Uterus (tissue), 4 donors: ENCODE results near the gene SNTG2. TPM values are rescaled to one million over a fixed set of nuclear protein-coding genes. Genes with fewer than 3 reads are reported as not detected.

Experiments
- DNase-seq, 2 donors: peaks; one replicate each; pipeline ENCODE4 v3.0.0-alpha.2; 2019 to 2020
- H3K27ac ChIP-seq, 2 donors: fragments of 200-600 bp; sonication (generic); 1 replicate in 1 of 2; 2 replicates in 1 of 2; pipeline ENCODE4 v1.5.1; 2016 to 2018
- H3K27me3 ChIP-seq, 2 donors: fragments of 200-600 bp; sonication (generic); one replicate each; pipeline ENCODE4 v1.5.1; 2018 to 2019; ENCODE audit warnings: control low read depth in 1 of 2
- H3K36me3 ChIP-seq, 2 donors: fragments of 200-600 bp; sonication (generic); one replicate each; pipeline ENCODE4 v1.5.1; 2019; ENCODE audit warnings: control low read depth in 1 of 2
- H3K4me1 ChIP-seq, 2 donors: fragments of 200-600 bp; sonication (generic); one replicate each; pipeline ENCODE4 v1.5.1; 2018 to 2019; ENCODE audit warnings: control low read depth in 1 of 2
- H3K4me3 ChIP-seq, 2 donors: fragments of 200-600 bp; sonication (generic); 1 replicate in 1 of 2; 2 replicates in 1 of 2; pipeline ENCODE4 v1.5.1; 2018 to 2019; ENCODE audit warnings: mild to moderate bottlenecking in 1 of 2
- H3K9me3 ChIP-seq, 2 donors: fragments of 200-600 bp; sonication (generic); one replicate each; pipeline ENCODE4 v1.5.1; 2019; ENCODE audit warnings: control low read depth in 1 of 2
- POLR2A ChIP-seq, 2 donors: fragments of 450-650 bp; IDR thresholded peaks; one replicate each; pipeline ENCODE4 v1.6.1; 2016; ENCODE audit warnings: antibody characterized with exemption in 2 of 2, mild to moderate bottlenecking in 1 of 2, moderate library complexity in 1 of 2
- intact Hi-C: fragments of 100-400 bp; cut with DNase I; formaldehyde crosslinking; loops from one replicate; pipeline ENCODE4 v1.15.1; 2023; ENCODE audit warnings: low total_unique reads
- total RNA-seq, 4 donors: library from RNA; depleted of rRNA in 3 of 4; stranded (reverse); fragments of >200 nt in 3 of 4; gene quantifications; one replicate each; pipeline versions ENCODE4 v1.1.0 to v1.2.4, GENCODE V29; 2014 to 2023
- TF ChIP-seq, protein P1 (sequence below), 4 experiments: fragments of 200-600 bp in 2 of 4; fragments of 450-650 bp in 2 of 4; sonication (generic) in 2 of 4; IDR thresholded peaks; one replicate each; pipeline ENCODE4 v1.5.1; 2016 to 2019; ENCODE audit warnings: antibody characterized with exemption in 4 of 4, mild to moderate bottlenecking in 2 of 4, moderate library complexity in 1 of 4
- donor health status: DM: yes; HTN: yes; CAD: no.

Gene SNTG2
- total RNA-seq, 4 donors from 2014 or later = 3.2 to 46.2 (median 31.4) TPM

DNA sequence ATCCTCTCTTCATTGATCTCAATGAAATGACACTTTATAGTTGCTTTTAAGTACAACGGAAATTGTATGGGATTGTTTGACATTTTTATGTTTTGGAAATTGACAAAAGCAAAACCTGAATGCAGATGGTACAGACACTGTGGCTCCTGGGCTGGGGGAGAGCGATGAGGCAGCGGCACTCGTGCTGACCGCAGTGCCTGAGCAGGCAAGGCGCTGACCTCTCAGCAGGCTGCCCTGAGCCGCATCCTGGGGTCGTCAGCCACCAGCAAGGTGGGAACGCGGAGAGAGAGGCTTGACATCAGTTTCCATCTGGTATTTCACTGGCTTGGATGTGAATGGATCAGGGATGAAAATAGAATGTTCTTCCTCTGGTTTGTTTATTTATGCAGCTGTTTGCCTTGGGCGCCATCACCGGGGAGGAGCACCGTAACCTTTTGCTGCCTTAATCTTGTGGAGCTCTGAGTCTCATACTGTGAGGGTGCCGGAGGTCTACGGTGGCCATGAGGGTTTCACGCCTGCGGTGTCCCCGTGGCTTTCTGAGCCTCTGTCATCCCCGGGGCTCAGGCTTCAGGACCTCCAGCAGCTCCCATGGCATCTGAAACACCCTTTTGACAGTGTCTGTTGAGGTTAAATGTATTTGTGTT, 367.8 kb downstream of the SNTG2 start:
- intact Hi-C loops = no loop called here
- Histone ChIP-seq H3K27me3 (no peaks in the 10 kb centered on the region), H3K36me3 (no peaks in the 10 kb centered on the region), H3K4me3 (no peak overlapping the region), H3K9me3 (no peaks in the 10 kb centered on the region), H3K27ac (no peak overlapping the region), H3K4me1 (no peaks in the 10 kb centered on the region)
- TF ChIP-seq POLR2A (IDR thresholded peaks at IDR 0.05) = no peak
- TF ChIP-seq, protein P1, sequence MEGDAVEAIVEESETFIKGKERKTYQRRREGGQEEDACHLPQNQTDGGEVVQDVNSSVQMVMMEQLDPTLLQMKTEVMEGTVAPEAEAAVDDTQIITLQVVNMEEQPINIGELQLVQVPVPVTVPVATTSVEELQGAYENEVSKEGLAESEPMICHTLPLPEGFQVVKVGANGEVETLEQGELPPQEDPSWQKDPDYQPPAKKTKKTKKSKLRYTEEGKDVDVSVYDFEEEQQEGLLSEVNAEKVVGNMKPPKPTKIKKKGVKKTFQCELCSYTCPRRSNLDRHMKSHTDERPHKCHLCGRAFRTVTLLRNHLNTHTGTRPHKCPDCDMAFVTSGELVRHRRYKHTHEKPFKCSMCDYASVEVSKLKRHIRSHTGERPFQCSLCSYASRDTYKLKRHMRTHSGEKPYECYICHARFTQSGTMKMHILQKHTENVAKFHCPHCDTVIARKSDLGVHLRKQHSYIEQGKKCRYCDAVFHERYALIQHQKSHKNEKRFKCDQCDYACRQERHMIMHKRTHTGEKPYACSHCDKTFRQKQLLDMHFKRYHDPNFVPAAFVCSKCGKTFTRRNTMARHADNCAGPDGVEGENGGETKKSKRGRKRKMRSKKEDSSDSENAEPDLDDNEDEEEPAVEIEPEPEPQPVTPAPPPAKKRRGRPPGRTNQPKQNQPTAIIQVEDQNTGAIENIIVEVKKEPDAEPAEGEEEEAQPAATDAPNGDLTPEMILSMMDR (IDR thresholded peaks at IDR 0.05) = no peak
- no peak for DNase-seq

DNA sequence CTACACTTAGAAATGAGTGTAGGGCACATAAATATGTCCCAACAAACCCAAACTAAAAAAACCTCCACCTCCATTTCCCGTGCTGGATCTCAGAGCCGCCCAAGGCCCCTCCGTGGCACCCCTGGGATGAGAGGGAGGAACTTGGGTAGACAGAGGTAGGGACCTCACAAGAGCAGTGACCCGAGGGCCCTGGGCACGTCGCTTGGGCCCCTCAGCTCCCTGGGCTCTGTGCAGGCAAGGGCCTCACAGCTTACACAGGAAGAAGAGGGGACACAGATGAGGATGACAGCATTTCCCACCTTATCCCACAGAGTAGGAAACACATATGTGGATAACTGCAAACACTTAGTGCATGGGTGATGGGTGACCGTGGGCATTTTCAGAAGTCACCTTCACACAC, 368.7 kb downstream of the SNTG2 start:
- Histone ChIP-seq H3K9me3 (no peaks in the 10 kb centered on the region), H3K4me1 (no peaks in the 10 kb centered on the region), H3K36me3 (no peaks in the 10 kb centered on the region), H3K4me3 (no peak overlapping the region), H3K27me3 (no peaks in the 10 kb centered on the region), H3K27ac (no peak overlapping the region)
- no peak for DNase-seq
- TF ChIP-seq, protein P1 (IDR thresholded peaks at IDR 0.05) = no peak
- no peak for TF ChIP-seq POLR2A (IDR thresholded peaks at IDR 0.05)
- intact Hi-C loops = no loop called here

DNA sequence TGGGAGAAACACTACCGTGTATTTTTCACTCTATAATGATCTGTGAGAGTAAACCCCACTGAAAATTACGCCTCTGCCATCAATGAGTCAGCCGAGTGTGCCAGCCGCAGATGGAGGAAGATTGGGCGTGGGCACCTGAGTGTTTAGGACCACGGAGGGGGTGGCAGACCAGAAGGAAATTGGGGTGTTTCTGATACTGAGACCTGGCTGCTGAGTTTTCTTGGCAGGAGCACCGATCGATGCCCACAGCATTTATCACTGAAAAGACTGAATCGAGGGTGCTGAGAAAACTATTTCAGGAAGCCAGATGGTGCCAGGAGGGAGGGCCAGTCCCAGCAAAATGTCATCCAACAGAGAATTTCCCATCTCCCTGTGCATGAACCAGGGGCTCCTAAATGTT, 370.7 kb downstream of the SNTG2 start:
- intact Hi-C loops = no loop called here
- TF ChIP-seq, protein P1 (IDR thresholded peaks at IDR 0.05) = no peak
- no peak for TF ChIP-seq POLR2A (IDR thresholded peaks at IDR 0.05)
- H3K4me1 ChIP-seq = no peaks in the 10 kb centered on the region
- no peak overlapping the region for H3K4me3 ChIP-seq
- H3K27ac ChIP-seq = no peak overlapping the region
- H3K9me3 ChIP-seq = no peaks in the 10 kb centered on the region
- H3K27me3 ChIP-seq = no peaks in the 10 kb centered on the region
- no peak for DNase-seq
- no peaks in the 10 kb centered on the region for H3K36me3 ChIP-seq

DNA sequence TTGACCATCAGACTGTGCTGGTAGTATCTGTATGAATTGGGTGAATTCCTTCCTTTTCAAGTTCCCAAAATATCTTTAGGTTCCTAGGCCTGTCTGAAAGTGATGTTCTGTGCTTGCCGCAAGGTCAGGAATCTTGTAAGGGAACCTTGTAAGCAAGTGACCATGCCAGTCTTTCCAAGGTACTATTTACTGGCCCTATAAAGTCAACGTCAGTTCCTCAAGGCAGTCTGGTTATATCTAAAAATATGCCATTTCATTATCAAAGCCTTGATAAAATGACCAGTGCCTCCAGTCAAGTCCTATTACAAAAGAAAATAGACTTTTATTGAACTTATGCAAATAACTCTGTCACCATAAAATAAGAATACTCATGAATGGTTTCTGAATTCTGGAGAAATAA, 374.2 kb downstream of the SNTG2 start:
- DNase-seq = no peak
- Histone ChIP-seq H3K27me3 (no peaks in the 10 kb centered on the region), H3K9me3 (no peaks in the 10 kb centered on the region), H3K4me3 (no peak overlapping the region), H3K4me1 (no peaks in the 10 kb centered on the region), H3K27ac (no peak overlapping the region), H3K36me3 (no peaks in the 10 kb centered on the region)
- intact Hi-C loops = no loop called here
- TF ChIP-seq POLR2A (IDR thresholded peaks at IDR 0.05) = no peak
- TF ChIP-seq, protein P1 (IDR thresholded peaks at IDR 0.05) = no peak

DNA sequence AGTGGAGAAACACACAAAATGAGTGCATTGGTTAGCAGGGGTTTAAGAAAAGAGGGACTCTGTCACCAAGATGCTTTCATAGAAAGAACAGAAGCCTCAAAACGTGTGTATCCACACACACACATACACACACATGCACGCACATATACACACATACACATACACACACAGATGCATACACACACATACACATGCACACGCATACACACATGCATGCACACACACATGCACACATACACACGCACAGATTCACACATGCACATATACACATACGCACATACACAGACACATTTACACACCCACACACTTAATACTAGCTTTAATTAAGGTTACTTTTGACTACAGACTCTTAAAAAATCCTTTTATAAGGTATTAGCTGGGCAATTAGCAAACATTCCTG, 378.0 kb downstream of the SNTG2 start:
- intact Hi-C loops = no loop called here
- no peak overlapping the region for H3K27ac ChIP-seq
- H3K4me1 ChIP-seq = no peaks in the 10 kb centered on the region
- no peaks in the 10 kb centered on the region for H3K36me3 ChIP-seq
- H3K27me3 ChIP-seq = no peaks in the 10 kb centered on the region
- no peak overlapping the region for H3K4me3 ChIP-seq
- TF ChIP-seq, protein P1 (IDR thresholded peaks at IDR 0.05) = no peak
- TF ChIP-seq POLR2A (IDR thresholded peaks at IDR 0.05) = no peak
- H3K9me3 ChIP-seq = no peaks in the 10 kb centered on the region
- DNase-seq = no peak
